ENCODE measurements around the gene GPR82.

Gene GPR82

GRCh38 chrX:41720125-41720779 lies 3.7 kb upstream of the GPR82 start:
- no peak overlapping the region for H3K9ac ChIP-seq (ENCODE audit: low read length)
- H3K27ac ChIP-seq (ENCODE audit: low read depth, low read length), result no peak overlapping the region
- no peaks in the 10 kb centered on the region for H3K36me3 ChIP-seq (ENCODE audit: insufficient read depth, low read length)

GRCh38 chrX:41721590-41721989 lies 2.4 kb upstream of the GPR82 start:
- no peaks in the 10 kb centered on the region for H3K36me3 ChIP-seq (ENCODE audit: insufficient read depth, low read length)
- no peak overlapping the region for H3K9ac ChIP-seq (ENCODE audit: low read length)
- no peak overlapping the region for H3K27ac ChIP-seq (ENCODE audit: low read depth, low read length)
- H3K9me3 ChIP-seq (ENCODE audit: low read length), result peaks cover 7% of the 10 kb centered on the region
- no peak overlapping the region for H3K4me3 ChIP-seq (ENCODE audit: low read depth in 1 of 2, low read length in 2 of 2)
- H3K4me1 ChIP-seq (ENCODE audit: insufficient read depth, low read length), result no peaks in the 10 kb centered on the region
- H3K27me3 ChIP-seq (ENCODE audit: control insufficient read depth in 1 of 2, insufficient read depth in 2 of 2, low read length in 2 of 2), result no peaks in the 10 kb centered on the region

More at GRCh38 chrX:41720125-41720779, 3.7 kb upstream of the GPR82 start:
- H3K4me1 ChIP-seq (ENCODE audit: insufficient read depth, low read length), result no peaks in the 10 kb centered on the region
- H3K4me3 ChIP-seq (ENCODE audit: low read depth in 1 of 2, low read length in 2 of 2), result no peak overlapping the region
- peaks cover 7% of the 10 kb centered on the region for H3K9me3 ChIP-seq (ENCODE audit: low read length)
- no peaks in the 10 kb centered on the region for H3K27me3 ChIP-seq (ENCODE audit: control insufficient read depth in 1 of 2, insufficient read depth in 2 of 2, low read length in 2 of 2)

GRCh38 chrX:41722214-41722613 lies 1.8 kb upstream of the GPR82 start:
- H3K27me3 ChIP-seq (ENCODE audit: control insufficient read depth in 1 of 2, insufficient read depth in 2 of 2, low read length in 2 of 2), result no peaks in the 10 kb centered on the region
- no peaks in the 10 kb centered on the region for H3K4me1 ChIP-seq (ENCODE audit: insufficient read depth, low read length)
- H3K9ac ChIP-seq (ENCODE audit: low read length), result no peak overlapping the region
- no peak overlapping the region for H3K27ac ChIP-seq (ENCODE audit: low read depth, low read length)
- H3K9me3 ChIP-seq (ENCODE audit: low read length), result peaks cover 7% of the 10 kb centered on the region
- no peak overlapping the region for H3K4me3 ChIP-seq (ENCODE audit: low read depth in 1 of 2, low read length in 2 of 2)
- no peaks in the 10 kb centered on the region for H3K36me3 ChIP-seq (ENCODE audit: insufficient read depth, low read length)

GRCh38 chrX:41722816-41723618 lies 964 bp upstream of the GPR82 start:
- Histone ChIP-seq H3K27ac (ENCODE audit: low read depth, low read length) (no peak overlapping the region), H3K9ac (ENCODE audit: low read length) (no peak overlapping the region), H3K9me3 (ENCODE audit: low read length) (peaks cover 7% of the 10 kb centered on the region), H3K27me3 (ENCODE audit: control insufficient read depth in 1 of 2, insufficient read depth in 2 of 2, low read length in 2 of 2) (no peaks in the 10 kb centered on the region), H3K36me3 (ENCODE audit: insufficient read depth, low read length) (no peaks in the 10 kb centered on the region), H3K4me3 (ENCODE audit: low read depth in 1 of 2, low read length in 2 of 2) (no peak overlapping the region), H3K4me1 (ENCODE audit: insufficient read depth, low read length) (no peaks in the 10 kb centered on the region)

GRCh38 chrX:41728125-41728524 lies 4.1 kb downstream of the GPR82 start:
- no peak overlapping the region for H3K4me3 ChIP-seq (ENCODE audit: low read depth in 1 of 2, low read length in 2 of 2)
- no peak overlapping the region for H3K27ac ChIP-seq (ENCODE audit: low read depth, low read length)
- no peak overlapping the region for H3K9ac ChIP-seq (ENCODE audit: low read length)
- H3K27me3 ChIP-seq (ENCODE audit: control insufficient read depth in 1 of 2, insufficient read depth in 2 of 2, low read length in 2 of 2), result no peaks in the 10 kb centered on the region
- no peaks in the 10 kb centered on the region for H3K9me3 ChIP-seq (ENCODE audit: low read length)
- H3K36me3 ChIP-seq (ENCODE audit: insufficient read depth, low read length), result no peaks in the 10 kb centered on the region
- no peaks in the 10 kb centered on the region for H3K4me1 ChIP-seq (ENCODE audit: insufficient read depth, low read length)

GRCh38 chrX:41730081-41730480 lies 6.1 kb downstream of the GPR82 start:
- H3K27ac ChIP-seq (ENCODE audit: low read depth, low read length), result no peak overlapping the region
- no peak overlapping the region for H3K9ac ChIP-seq (ENCODE audit: low read length)
- no peaks in the 10 kb centered on the region for H3K9me3 ChIP-seq (ENCODE audit: low read length)
- no peaks in the 10 kb centered on the region for H3K4me1 ChIP-seq (ENCODE audit: insufficient read depth, low read length)
- H3K4me3 ChIP-seq (ENCODE audit: low read depth in 1 of 2, low read length in 2 of 2), result no peak overlapping the region
- no peaks in the 10 kb centered on the region for H3K27me3 ChIP-seq (ENCODE audit: control insufficient read depth in 1 of 2, insufficient read depth in 2 of 2, low read length in 2 of 2)
- H3K36me3 ChIP-seq (ENCODE audit: insufficient read depth, low read length), result no peaks in the 10 kb centered on the region

- no peak overlapping the region for H3K9ac ChIP-seq (ENCODE audit: low read length)
- no peak overlapping the region for H3K27ac ChIP-seq (ENCODE audit: low read depth, low read length)
- no peaks in the 10 kb centered on the region for H3K4me1 ChIP-seq (ENCODE audit: insufficient read depth, low read length)
- H3K36me3 ChIP-seq (ENCODE audit: insufficient read depth, low read length), result no peaks in the 10 kb centered on the region
- no peaks in the 10 kb centered on the region for H3K27me3 ChIP-seq (ENCODE audit: control insufficient read depth in 1 of 2, insufficient read depth in 2 of 2, low read length in 2 of 2)
- no peak overlapping the region for H3K4me3 ChIP-seq (ENCODE audit: low read depth in 1 of 2, low read length in 2 of 2)
- H3K9me3 ChIP-seq (ENCODE audit: low read length), result no peaks in the 10 kb centered on the region
These were observed 8.3 kb downstream of the GPR82 start for GRCh38 chrX:41732260-41732659.

- Histone ChIP-seq H3K4me3 (ENCODE audit: low read depth in 1 of 2, low read length in 2 of 2) (no peak overlapping the region), H3K9ac (ENCODE audit: low read length) (no peak overlapping the region), H3K36me3 (ENCODE audit: insufficient read depth, low read length) (no peaks in the 10 kb centered on the region), H3K9me3 (ENCODE audit: low read length) (no peaks in the 10 kb centered on the region), H3K27me3 (ENCODE audit: control insufficient read depth in 1 of 2, insufficient read depth in 2 of 2, low read length in 2 of 2) (no peaks in the 10 kb centered on the region), H3K27ac (ENCODE audit: low read depth, low read length) (no peak overlapping the region), H3K4me1 (ENCODE audit: insufficient read depth, low read length) (no peaks in the 10 kb centered on the region)
These were observed 10.0 kb downstream of the GPR82 start for GRCh38 chrX:41733939-41734338.

GRCh38 chrX:41734530-41734929 lies 10.5 kb downstream of the GPR82 start:
- Histone ChIP-seq H3K27ac (ENCODE audit: low read depth, low read length) (no peak overlapping the region), H3K9ac (ENCODE audit: low read length) (no peak overlapping the region), H3K36me3 (ENCODE audit: insufficient read depth, low read length) (no peaks in the 10 kb centered on the region), H3K4me3 (ENCODE audit: low read depth in 1 of 2, low read length in 2 of 2) (no peak overlapping the region), H3K4me1 (ENCODE audit: insufficient read depth, low read length) (no peaks in the 10 kb centered on the region), H3K9me3 (ENCODE audit: low read length) (no peaks in the 10 kb centered on the region), H3K27me3 (ENCODE audit: control insufficient read depth in 1 of 2, insufficient read depth in 2 of 2, low read length in 2 of 2) (no peaks in the 10 kb centered on the region)

- Histone ChIP-seq H3K4me1 (ENCODE audit: insufficient read depth, low read length) (no peaks in the 10 kb centered on the region), H3K27ac (ENCODE audit: low read depth, low read length) (no peak overlapping the region), H3K9me3 (ENCODE audit: low read length) (no peaks in the 10 kb centered on the region), H3K4me3 (ENCODE audit: low read depth in 1 of 2, low read length in 2 of 2) (no peak overlapping the region), H3K9ac (ENCODE audit: low read length) (no peak overlapping the region), H3K27me3 (ENCODE audit: control insufficient read depth in 1 of 2, insufficient read depth in 2 of 2, low read length in 2 of 2) (no peaks in the 10 kb centered on the region), H3K36me3 (ENCODE audit: insufficient read depth, low read length) (no peaks in the 10 kb centered on the region)
These were observed 13.1 kb downstream of the GPR82 start for GRCh38 chrX:41737065-41737464.

GRCh38 chrX:41739871-41740270 lies 15.9 kb downstream of the GPR82 start:
- no peaks in the 10 kb centered on the region for H3K9me3 ChIP-seq (ENCODE audit: low read length)
- no peak overlapping the region for H3K9ac ChIP-seq (ENCODE audit: low read length)
- no peaks in the 10 kb centered on the region for H3K27me3 ChIP-seq (ENCODE audit: control insufficient read depth in 1 of 2, insufficient read depth in 2 of 2, low read length in 2 of 2)
- no peak overlapping the region for H3K4me3 ChIP-seq (ENCODE audit: low read depth in 1 of 2, low read length in 2 of 2)
- no peaks in the 10 kb centered on the region for H3K4me1 ChIP-seq (ENCODE audit: insufficient read depth, low read length)
- no peak overlapping the region for H3K27ac ChIP-seq (ENCODE audit: low read depth, low read length)
- no peaks in the 10 kb centered on the region for H3K36me3 ChIP-seq (ENCODE audit: insufficient read depth, low read length)

GRCh38 chrX:41750716-41751115 lies 26.7 kb downstream of the GPR82 start:
- no peak overlapping the region for H3K27ac ChIP-seq (ENCODE audit: low read depth, low read length)
- no peak overlapping the region for H3K4me3 ChIP-seq (ENCODE audit: low read depth in 1 of 2, low read length in 2 of 2)
- H3K4me1 ChIP-seq (ENCODE audit: insufficient read depth, low read length), result no peaks in the 10 kb centered on the region
- H3K9ac ChIP-seq (ENCODE audit: low read length), result no peak overlapping the region
- H3K36me3 ChIP-seq (ENCODE audit: insufficient read depth, low read length), result no peaks in the 10 kb centered on the region
- no peaks in the 10 kb centered on the region for H3K27me3 ChIP-seq (ENCODE audit: control insufficient read depth in 1 of 2, insufficient read depth in 2 of 2, low read length in 2 of 2)
- no peaks in the 10 kb centered on the region for H3K9me3 ChIP-seq (ENCODE audit: low read length)

Data from muscle layer of colon (tissue), 2 donors.